Peyer's patch (tissue), 4 donors: ENCODE results near the gene LPAR2.

Experiments used
- CTCF ChIP-seq, 6 experiments: fragments of 450-650 bp in 4 of 6; fragments of 200-600 bp in 2 of 6; sonication (generic) in 1 of 6; IDR thresholded peaks; one replicate each; pipeline ENCODE4 v1.5.1; 2017 to 2019; ENCODE audit warnings: antibody characterized with exemption in 6 of 6, mild to moderate bottlenecking in 3 of 6, moderate library complexity in 1 of 6
- POLR2A ChIP-seq, 2 donors: fragments of 450-650 bp; IDR thresholded peaks; one replicate each; pipeline ENCODE4 v1.5.1; 2017; ENCODE audit warnings: antibody characterized with exemption in 2 of 2, mild to moderate bottlenecking in 2 of 2, moderate library complexity in 2 of 2

- TF ChIP-seq CTCF (IDR thresholded peaks at IDR 0.05), result no peak
- no peak for TF ChIP-seq POLR2A (IDR thresholded peaks at IDR 0.05)
Observed at GRCh38 chr19:19637186-19637522, 9.1 kb upstream of the LPAR2 start.
